Sigmoid colon (tissue), 3 donors: ENCODE data around the gene WTIP.
"Not testable (repeated sequence)": the region's sequence is repeated elsewhere in the genome, so short reads cannot be mapped to it uniquely, and the experiment has no call there.

Source experiments
- CTCF ChIP-seq, 4 experiments: fragments of 450-650 bp in 3 of 4; fragments of 200-600 bp in 1 of 4; IDR thresholded peaks; one replicate each; pipeline ENCODE4 v1.5.1; 2016 to 2019; ENCODE audit warnings: antibody characterized with exemption in 4 of 4, mild to moderate bottlenecking in 3 of 4, moderate library complexity in 2 of 4
- POLR2A ChIP-seq, 2 donors: fragments of 450-650 bp; IDR thresholded peaks; one replicate each; pipeline ENCODE4 v1.6.1; 2016; ENCODE audit warnings: antibody characterized with exemption in 2 of 2, mild to moderate bottlenecking in 2 of 2, moderate library complexity in 2 of 2

GRCh38 chr19:34510904-34511303, 29.3 kb downstream of the WTIP start:
- not testable (repeated sequence) for TF ChIP-seq CTCF, POLR2A (IDR thresholded peaks at IDR 0.05)
